DMS79 (cell line): ENCODE data around the gene YIPF2.
"Not testable (repeated sequence)": the region's sequence is repeated elsewhere in the genome, so short reads cannot be mapped to it uniquely, and the experiment has no call there.

ENCODE experiments used
- DNase-seq: peaks from one replicate; lab custom pipeline; 2025; lab: John Stamatoyannopoulos, UW

YIPF2 gene

GRCh38 chr19:10908380-10908960, 20.0 kb downstream of the YIPF2 start:
- DNase-seq: no peak

- no peak for DNase-seq
Observed at GRCh38 chr19:10907925-10908324, 20.5 kb downstream of the YIPF2 start.

- DNase-seq: peak; percentile 68
Observed at GRCh38 chr19:10899151-10899653, 29.2 kb downstream of the YIPF2 start.

- DNase-seq: peak; percentile 59
Observed at GRCh38 chr19:10898633-10899032, 29.8 kb downstream of the YIPF2 start.

- no peak for DNase-seq
Observed at GRCh38 chr19:10896851-10897526, 31.4 kb downstream of the YIPF2 start.

GRCh38 chr19:10895920-10896319, 32.5 kb downstream of the YIPF2 start:
- no peak for DNase-seq

- no peak for DNase-seq
Observed at GRCh38 chr19:10895363-10895762, 33.1 kb downstream of the YIPF2 start.

GRCh38 chr19:10894911-10895213, 33.6 kb downstream of the YIPF2 start:
- no peak for DNase-seq

- DNase-seq: no peak
Observed at GRCh38 chr19:10892256-10892655, 36.2 kb downstream of the YIPF2 start.

- DNase-seq: no peak
Observed at GRCh38 chr19:10891405-10892086, 36.9 kb downstream of the YIPF2 start.

- no peak for DNase-seq
Observed at GRCh38 chr19:10889880-10890279, 38.6 kb downstream of the YIPF2 start.

GRCh38 chr19:10888421-10888866, 40.0 kb downstream of the YIPF2 start:
- no peak for DNase-seq

GRCh38 chr19:10887616-10888367, 40.6 kb downstream of the YIPF2 start:
- DNase-seq: no peak

- DNase-seq: no peak
Observed at GRCh38 chr19:10885201-10886169, 43.0 kb downstream of the YIPF2 start.

- no peak for DNase-seq
Observed at GRCh38 chr19:10884274-10884673, 44.2 kb downstream of the YIPF2 start.

GRCh38 chr19:10882108-10882457, 46.4 kb downstream of the YIPF2 start:
- no peak for DNase-seq

GRCh38 chr19:10881403-10882107, 46.9 kb downstream of the YIPF2 start:
- DNase-seq: no peak

GRCh38 chr19:10878253-10878652, 50.2 kb downstream of the YIPF2 start:
- no peak for DNase-seq

- not testable (repeated sequence) for DNase-seq
Observed at GRCh38 chr19:10877608-10878007, 50.8 kb downstream of the YIPF2 start.

- no peak for DNase-seq
Observed at GRCh38 chr19:10876459-10877240, 51.8 kb downstream of the YIPF2 start.
